SIG-M5 treated with dmso at 0.1 percent for 504 hours (cell line): ENCODE measurements around the gene RBM33.

Experiments used
- DNase-seq: peaks from one replicate; lab custom pipeline; 2025; ENCODE audit not compliant: unreplicated experiment; lab: John Stamatoyannopoulos, UW

The RBM33 gene

DNA sequence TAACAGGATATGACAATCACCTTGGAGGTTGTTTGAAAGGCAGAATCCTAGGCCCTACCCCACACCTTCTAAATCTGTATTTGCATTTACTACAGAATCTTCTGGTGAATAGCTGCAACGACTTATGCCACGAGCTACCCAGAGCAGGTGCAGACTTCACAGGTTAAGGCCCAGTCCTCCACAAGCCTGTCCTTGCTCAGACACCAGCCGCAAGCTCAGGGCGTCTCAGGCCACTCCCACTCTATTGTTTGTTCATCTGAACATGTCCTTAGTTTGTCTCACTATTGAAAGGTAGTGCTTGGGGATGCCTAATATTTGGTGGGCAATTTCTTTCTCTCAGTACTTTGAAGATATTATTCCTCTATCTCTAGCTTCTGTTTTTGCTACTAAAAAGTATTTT is 18.9 kb upstream of the RBM33 start:
- DNase-seq, result no peak

DNA sequence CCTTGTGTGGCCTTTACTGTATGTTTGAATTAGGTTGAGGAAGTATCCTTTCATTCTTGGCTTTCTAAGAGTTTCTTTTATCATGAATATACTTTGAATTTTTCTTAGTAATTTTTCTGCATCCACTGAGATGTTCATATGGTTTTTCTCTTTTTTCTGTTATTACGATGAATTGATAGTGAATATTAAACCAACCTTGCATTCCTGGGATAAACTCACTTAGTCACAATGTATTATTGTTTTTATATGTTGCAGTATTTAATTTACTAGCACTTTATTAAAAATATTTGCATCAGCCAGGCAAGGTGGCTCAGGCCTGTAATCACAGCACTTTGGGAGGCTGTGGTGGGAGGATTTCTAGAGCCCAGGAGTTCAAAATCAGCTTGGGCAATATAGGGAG is 15.3 kb upstream of the RBM33 start:
- no peak for DNase-seq

DNA sequence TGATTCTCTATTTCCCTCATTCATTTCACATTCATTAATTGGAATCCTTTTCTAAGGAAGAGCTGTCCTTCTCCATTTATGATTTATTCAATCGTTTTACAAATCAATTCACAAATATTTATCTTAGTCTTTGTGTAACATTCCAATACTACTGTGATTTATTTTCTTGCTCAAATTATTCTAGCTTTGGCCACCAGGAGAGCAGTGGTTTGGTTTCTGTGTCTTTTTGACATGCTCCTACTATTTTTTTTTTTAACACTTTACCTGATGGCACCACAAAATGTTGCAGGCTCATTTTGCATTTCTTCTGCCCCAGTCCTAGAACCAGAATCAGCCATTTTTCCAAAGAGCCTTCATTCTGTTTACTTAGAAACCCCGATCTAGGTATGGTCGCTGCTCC is 13.3 kb upstream of the RBM33 start:
- DNase-seq, result no peak

DNA sequence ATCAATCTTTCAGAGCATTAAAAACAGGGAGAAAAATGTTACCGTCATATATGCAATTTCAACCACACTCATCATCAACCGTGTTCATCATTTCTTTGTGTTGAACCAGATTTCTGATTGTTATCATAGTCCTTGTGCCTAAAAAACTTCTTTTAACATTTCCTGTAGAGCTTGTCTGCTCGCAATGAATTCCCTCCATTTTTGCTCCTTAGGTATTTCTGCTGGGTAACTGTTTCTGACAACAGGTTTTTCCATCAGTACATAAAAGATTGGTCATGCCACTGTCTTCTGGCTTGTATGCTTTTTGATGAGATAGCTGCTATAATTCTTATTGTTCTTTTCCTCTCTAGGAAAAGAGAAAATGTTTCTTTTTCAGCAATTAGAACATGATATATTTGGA is 8.6 kb upstream of the RBM33 start:
- no peak for DNase-seq

DNA sequence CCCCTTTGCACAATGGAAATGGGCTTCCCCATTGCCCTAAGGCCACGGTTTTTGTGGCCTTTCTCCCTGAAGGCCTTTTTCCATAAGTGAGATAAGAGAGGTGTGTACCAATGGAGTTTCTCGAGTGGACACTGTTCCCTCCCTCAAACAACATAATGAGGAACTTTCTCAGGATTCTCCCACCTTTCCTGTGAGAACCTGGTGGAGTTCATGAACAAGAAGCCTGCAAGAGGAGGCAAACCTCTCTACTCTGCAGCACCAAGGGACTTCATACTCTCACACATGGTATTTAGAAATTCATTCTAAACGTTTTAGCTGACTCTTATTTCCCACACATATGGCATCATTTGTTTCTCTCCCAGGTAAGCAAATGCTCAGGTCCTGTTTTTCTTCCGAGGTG is 7.3 kb upstream of the RBM33 start:
- DNase-seq, result no peak

DNA sequence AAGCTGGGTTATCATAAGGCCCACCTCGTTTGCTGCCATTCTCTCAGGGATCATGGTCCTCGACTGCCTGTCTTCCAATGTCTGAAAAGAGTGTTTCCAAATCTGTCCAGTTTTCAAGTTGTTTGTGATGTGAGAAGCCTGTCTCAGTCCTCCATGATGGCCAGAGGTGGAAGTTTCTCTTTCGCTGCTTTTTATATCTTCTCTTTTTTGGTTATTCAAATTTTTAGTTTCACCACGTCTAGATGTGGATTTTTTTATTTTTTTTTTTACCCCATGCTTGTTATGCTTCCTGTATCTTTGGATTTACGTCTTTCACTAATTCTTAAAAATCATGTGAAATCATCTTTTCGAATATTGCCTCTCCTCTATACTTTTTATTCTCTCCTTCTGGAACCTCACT is 6.1 kb upstream of the RBM33 start:
- no peak for DNase-seq

DNA sequence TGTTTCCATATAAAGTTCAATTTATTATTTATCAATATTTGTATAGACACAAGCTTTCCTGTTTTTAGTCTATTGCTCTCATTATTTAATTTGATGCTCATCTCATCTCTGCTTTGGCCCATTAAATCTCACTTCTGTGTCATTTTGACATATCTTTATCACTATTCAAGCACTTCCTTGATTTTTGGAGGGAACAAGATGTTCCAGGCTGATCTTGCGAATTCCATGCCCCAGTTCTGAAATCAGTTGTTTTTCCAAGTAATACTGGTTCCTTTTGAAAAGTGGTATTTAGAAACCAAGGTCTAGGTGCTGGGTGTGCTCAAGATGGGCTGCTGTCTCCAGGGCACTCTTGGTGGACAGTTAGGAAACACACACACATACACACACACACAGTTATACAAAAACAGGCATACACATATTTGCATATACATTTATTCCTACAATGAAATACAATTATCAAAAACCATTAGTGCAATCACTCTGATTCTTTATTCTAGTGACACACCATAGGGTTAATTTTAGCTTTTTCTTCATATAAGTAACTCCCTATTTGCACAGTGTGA is 4.4 kb upstream of the RBM33 start:
- no peak for DNase-seq

DNA sequence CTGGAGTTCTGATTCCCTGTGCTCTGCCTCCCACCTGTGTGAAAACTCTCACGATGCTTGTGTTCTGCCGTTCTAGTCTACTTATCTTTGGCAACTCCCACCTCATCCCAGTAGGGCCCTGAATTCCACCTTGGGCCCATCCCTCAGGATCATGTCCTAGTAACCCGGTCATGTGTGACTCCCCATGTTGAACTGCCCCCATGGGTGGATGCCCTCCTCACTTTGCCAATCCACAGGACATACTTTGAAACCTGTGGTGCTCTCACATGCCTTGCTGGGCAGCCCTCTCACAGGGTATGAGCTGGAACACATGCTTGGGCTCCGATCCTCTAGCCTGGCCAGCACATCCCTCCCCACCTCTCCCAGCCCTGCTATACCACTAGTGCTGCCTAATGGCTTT is 3.8 kb upstream of the RBM33 start:
- DNase-seq, result no peak

DNA sequence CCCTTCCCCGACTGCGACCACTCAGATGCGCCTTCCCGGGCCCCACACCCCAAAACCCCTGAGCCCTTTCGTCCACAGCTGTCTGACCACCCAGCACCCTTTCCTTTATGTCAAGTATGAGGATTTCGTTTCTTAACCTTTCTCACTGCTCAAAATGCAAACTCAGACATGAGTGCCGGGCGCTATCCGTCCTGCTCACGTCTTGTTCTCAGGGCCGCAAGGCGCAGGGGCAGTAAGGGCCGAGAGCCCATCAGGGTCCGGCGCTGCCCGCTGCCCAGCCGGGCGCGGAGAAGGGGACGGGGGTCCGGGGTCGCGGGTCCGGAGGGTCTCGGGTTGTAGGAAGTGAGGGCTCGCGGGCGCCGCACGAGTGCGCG is 670 bp upstream of the RBM33 start:
- DNase-seq, result no peak

DNA sequence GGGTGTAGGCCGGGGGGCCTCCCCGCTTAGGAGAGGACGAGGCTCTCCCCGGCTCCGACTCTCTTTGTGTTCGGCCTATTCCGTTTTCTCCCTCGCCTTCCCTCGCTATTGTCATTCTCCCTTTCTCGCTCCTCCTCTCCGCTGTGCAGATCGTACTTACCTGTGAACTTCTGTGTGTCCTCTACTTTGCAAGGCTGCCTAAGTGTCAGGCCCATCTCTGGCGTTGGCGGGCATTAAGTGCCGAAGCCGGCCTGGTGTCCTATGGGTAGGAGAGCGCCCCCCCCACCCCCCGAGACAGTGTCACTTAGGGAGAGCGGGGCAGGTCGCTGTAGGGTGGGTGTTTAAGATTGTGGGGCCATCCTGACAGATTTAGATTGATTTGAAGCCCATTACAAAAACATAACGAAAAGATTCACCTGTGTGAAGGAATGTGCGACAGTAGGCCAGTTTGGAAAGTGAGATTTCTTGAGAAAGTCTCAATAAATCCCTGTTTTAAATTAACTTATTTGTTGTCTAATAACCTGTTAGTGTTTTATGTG is 579 bp downstream of the RBM33 start:
- DNase-seq, result peak; percentile 12

DNA sequence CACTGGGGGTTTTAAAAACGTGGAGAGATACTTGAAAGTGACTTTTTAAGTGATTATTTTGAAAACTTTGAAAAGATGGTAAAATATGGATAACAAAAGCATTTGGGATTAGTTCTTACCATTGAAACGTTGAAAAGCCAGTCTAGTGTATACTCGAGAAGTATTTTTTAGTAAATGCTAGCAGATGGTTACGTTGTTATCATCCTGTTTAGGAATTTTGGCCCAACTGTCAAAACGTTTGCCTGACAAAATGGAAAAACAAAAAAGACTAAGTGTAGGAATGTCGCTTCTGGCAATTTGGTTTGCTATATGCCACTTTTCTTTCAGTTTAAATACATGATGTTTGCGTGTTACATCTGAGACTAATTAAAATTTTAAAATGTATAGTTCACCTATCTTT is 1.2 kb downstream of the RBM33 start:
- DNase-seq, result no peak

DNA sequence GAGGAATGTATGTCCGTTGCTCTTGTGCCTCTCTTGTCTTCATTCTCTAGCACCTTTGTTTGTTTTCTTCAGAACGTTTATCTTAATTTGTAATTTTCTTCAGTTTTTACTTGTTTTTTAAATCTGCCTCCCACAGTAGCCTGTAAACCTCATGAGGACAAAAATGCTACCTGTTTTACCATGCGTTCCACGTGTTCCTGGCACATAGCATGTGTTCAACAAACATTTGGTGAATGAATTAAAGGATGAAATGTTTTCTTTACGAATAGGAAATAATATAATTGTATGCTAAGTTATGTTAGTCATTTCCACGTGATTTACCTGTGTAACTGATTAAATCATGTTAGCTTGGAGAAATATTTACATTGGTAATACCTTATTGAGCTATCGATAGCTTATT is 2.2 kb downstream of the RBM33 start:
- DNase-seq, result no peak

DNA sequence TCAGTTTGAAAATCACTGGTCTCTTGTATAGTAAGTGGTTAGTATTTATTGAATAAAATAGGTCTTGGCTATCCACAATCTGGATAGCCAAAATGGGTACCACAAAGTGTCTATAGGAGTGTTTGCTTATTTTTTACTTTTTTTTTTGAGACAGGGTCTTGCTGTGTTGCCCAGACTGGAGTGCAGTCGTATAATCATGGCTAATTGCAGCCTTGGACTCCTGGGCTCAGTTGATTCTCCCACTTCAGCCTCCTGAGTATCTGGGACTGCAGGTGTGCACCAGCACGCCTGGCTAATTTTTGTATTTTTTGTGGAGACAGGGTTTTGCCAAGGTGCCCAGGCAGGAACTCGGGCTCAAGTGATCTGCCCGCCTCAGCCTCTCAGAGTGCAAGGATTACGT is 2.8 kb downstream of the RBM33 start:
- no peak for DNase-seq

DNA sequence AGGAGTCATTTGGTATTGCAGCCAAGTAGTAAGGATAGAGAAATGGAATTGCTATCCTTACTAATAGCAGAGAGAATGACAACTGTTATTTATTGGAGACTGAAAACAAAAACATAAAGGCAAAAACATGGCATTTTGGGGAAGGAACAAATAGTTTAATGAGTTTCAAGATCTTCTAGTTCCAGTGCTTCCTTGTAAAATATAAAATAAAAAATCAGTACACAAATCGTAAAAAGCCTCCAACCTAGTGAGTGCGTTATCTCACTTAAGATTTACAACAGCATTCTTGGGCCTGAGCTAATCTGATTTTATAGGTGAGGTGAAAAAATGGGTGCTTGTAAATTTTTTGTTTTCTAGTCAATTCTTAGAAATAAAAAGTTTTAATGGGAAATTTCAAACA is 3.3 kb downstream of the RBM33 start:
- DNase-seq, result no peak

DNA sequence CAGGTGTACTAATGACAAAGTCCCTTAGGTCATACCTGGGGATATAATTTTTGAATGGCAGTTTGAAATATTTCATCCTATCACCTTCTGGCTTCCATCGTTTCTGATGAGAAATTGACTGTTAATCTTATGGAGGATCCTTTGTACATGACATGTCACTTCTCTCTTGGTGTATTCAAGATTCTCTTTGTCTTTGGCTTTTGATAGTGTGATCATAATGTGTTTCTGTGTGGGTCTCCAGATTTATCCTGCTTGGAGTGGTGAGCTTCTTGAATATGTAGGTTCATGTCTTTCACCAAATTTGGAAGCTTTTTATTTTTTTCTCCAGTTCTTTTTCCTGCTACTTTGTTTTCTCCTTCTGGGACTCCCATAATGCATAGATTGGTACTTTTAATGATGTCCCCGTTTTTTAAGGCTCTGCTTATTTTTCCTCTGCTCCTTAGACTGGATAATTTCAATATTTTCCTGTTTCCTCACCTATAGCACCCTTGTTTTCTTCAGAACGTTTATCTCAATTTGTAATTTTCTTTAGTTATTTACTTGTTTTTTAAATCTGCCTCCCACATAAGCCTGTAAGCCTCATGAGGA is 4.4 kb downstream of the RBM33 start:
- no peak for DNase-seq

DNA sequence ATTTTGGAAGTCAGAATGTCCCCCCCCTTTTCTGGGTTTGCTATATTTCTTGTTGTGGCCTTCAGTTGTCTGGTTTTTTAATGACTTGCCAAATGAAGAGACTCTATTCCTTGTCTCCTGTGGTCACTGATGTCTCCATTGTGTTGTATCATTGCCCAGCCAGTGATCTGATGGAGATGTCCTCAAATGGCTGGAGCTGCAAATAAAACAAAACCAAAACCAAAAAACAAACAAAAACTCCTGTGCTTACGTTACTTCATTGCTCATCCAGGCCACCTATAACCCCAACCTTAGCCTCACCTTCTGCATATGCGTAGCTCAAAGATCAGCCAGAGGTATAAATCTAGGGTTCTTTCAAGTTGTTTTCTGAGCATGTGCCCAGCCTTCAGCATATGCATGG is 5.1 kb downstream of the RBM33 start:
- no peak for DNase-seq

DNA sequence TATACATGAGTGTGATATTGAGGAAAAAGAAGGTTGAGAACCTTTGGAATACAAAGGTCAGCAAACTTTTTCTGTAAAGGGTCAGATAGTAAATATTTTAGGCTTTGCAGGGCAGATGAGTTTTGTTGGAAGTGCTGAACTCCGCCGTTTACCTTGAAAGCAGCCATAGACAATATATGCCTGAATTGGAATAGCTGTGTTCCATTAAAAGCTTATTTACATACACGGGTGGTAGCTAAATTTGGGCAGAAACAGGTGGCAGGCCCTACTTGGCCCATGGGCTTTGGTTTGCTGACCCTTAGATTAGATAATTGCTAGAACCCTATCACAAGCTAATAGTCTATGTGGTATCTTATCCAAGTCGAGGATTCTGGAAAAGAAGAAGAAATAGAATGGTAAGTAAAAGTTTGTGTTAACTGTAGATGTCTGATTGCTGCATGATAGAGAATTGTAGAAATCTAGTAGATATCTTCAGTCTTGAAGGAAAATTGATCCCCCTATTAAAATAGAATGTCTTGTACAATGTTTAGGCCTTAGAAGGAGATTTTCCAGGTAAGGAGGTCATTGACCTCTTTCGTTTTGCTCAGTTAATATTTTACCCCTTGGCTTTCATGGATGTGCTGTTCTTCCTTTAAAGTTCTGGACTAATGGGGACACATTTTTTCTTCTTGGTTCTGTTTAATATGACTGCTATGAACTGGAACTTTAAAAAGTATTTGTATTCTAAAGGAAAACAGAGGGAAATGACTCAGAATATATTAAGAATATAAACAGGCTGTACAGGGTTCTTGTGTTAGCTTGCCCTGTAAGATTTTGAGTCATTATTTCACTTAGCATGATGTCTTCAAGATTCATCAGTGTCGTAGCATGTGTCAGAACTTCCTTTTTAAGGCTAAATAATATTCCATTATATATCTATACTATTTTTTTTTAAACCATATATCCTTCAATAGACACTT is 8.0 kb downstream of the RBM33 start:
- DNase-seq, result no peak

DNA sequence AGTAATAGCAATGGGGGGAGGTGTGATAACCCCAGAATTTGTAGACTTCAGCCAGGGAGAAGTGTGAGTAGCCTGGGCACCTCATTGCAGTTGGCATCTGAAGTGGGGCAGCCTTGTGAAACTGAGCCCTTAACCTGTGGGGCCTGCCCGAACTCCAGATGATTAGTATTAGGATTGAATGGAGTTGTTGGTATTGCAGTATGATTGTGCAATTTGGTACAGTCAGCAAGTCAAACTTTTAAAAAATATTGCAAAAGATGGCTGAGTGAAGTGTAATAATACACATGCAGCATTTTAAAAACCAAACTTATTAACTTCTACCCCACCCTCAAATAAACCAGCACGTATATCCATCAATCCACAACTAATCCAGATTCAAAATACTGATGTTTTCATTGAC is 9.3 kb downstream of the RBM33 start:
- peak; percentile 78 for DNase-seq

DNA sequence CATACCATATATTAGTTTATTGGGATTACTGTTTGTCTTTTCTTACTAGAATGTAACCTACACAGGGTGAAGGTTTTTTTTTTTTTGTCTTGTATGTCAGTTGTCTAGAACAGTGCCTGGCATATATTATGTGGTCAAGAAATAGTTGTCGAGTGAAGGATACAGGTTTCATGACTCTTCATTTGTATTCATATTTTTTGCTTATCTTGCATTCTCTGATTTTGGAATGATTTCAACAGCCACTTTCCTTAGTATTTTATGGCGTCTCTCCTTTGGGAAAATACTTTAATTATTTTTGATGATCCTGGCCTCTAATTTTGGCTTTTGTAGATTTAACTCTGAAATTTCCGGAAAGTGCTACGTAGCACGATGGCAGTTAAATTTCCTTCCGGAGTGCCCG is 12.4 kb downstream of the RBM33 start:
- no peak for DNase-seq

DNA sequence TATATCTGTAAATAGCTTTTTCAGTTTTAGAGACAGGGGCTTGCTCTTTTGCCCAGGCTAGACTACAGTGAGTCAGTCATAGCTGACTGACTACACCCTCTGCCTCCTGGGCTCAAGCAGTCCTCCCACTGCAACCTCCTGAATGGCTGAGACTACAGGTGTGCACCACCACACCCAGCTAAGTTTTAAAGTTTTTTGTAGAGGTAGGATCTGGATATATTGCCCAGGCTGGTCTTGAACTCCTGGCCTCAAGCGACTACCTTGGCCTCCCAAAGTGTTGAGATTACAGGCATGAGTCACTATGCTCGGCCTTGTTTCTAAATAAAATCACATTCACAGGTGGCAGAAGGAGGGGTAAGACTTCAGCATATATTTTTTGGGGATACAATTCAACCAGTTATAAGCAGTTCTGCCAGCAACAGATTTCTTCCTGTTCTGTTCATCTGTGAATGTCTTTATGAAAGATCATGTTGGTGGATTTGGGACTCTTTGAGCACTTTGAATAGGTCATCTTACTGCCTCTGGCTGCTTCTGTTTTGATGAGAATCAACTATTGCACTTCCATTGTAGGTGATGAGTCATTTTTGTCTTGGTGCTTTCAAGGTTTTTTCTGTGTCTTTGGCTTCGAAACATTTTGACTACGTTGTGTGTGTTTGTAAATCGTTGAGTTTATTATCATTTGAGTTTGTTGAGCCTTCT is 15.7 kb downstream of the RBM33 start:
- peak; percentile 8 for DNase-seq

DNA sequence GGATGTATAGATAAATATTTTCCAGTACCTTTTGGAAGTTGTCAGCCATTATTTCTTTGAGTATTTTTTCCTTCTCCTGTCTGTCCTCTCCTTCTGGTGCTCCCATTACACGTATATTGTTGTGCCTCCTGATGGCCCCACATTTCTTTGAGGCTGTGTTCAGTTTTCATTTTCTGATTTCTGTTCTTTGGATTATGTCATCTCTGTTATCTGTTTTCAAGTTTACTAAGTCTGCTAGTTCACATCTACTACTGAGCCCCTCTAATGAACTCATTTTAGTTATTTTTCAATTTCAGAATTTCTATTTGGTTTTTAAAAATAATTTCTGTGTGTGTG is 16.3 kb downstream of the RBM33 start:
- no peak for DNase-seq
